Astrocyte (in vitro differentiated cells and primary cell): ENCODE measurements around the gene RCCD1. TPM values are rescaled to one million over a fixed set of nuclear protein-coding genes. Genes with fewer than 3 reads are reported as not detected.
"Not testable (repeated sequence)": the region's sequence is repeated elsewhere in the genome, so short reads cannot be mapped to it uniquely, and the experiment has no call there.

Experiments used
- DNase-seq: peaks from one replicate; pipeline ENCODE4 v3.0.0-alpha.2; 2010; ENCODE audit warnings: low read depth
- FAIRE-seq: peaks from 2 replicates; lab custom pipeline; 2011; peaks lifted over from hg19 to GRCh38; lab: Jason Lieb, UNC
- H2AFZ ChIP-seq: 2 replicates; pipeline ENCODE4 v1.6.0; 2012; ENCODE audit warnings: low read depth, low read length, inconsistent platforms
- H3K27ac ChIP-seq: 2 replicates; pipeline ENCODE4 v1.5.1; 2011; ENCODE audit warnings: low read depth, low read length, inconsistent platforms
- H3K27me3 ChIP-seq: 2 replicates; pipeline ENCODE4 v1.6.0; 2011; ENCODE audit warnings: low read length, inconsistent platforms; ENCODE audit not compliant: insufficient read depth
- H3K36me3 ChIP-seq: 2 replicates; pipeline ENCODE4 v1.5.1; 2011; ENCODE audit warnings: low read length, inconsistent platforms; ENCODE audit not compliant: insufficient read depth
- H3K4me1 ChIP-seq: 2 replicates; pipeline ENCODE4 v1.5.1; 2011; ENCODE audit warnings: low read length, inconsistent platforms; ENCODE audit not compliant: insufficient read depth
- H3K4me2 ChIP-seq: 2 replicates; pipeline ENCODE4 v1.6.0; 2012; ENCODE audit warnings: low read length, inconsistent platforms
- H3K4me3 ChIP-seq: 2 replicates; pipeline ENCODE4 v1.5.1; 2011; ENCODE audit warnings: low read depth, mild to moderate bottlenecking, low read length, inconsistent platforms; ENCODE audit not compliant: insufficient read depth
- H3K79me2 ChIP-seq: 2 replicates; pipeline ENCODE4 v1.6.0; 2012; ENCODE audit warnings: mild to moderate bottlenecking, low read length, inconsistent platforms; ENCODE audit not compliant: insufficient read depth
- H3K9ac ChIP-seq: 2 replicates; pipeline ENCODE4 v1.6.0; 2012; ENCODE audit warnings: mild to moderate bottlenecking, low read length, inconsistent platforms
- H3K9me3 ChIP-seq: 2 replicates; pipeline ENCODE4 v1.5.1; 2012; ENCODE audit warnings: low read depth, mild to moderate bottlenecking, low read length, inconsistent platforms; ENCODE audit not compliant: insufficient read depth
- H4K20me1 ChIP-seq: 2 replicates; pipeline ENCODE4 v1.6.0; 2012; ENCODE audit warnings: low read length, inconsistent platforms; ENCODE audit not compliant: insufficient read depth
- H3K27ac Mint-ChIP-seq: one replicate; pipeline ENCODE4 v1.8.0; 2021; ENCODE audit warnings: mild to moderate bottlenecking, mixed read lengths; ENCODE audit not compliant: unreplicated experiment
- H3K27me3 Mint-ChIP-seq: one replicate; pipeline ENCODE4 v1.8.0; 2021; ENCODE audit warnings: low read depth, mixed read lengths; ENCODE audit not compliant: unreplicated experiment
- H3K36me3 Mint-ChIP-seq: one replicate; pipeline ENCODE4 v1.8.0; 2021; ENCODE audit warnings: low read depth, mixed read lengths; ENCODE audit not compliant: unreplicated experiment
- H3K4me1 Mint-ChIP-seq: one replicate; pipeline ENCODE4 v1.8.0; 2021; ENCODE audit warnings: low read depth, mixed read lengths; ENCODE audit not compliant: unreplicated experiment
- H3K4me3 Mint-ChIP-seq: one replicate; pipeline ENCODE4 v1.8.0; 2021; ENCODE audit warnings: mild to moderate bottlenecking, moderate library complexity, mixed read lengths; ENCODE audit not compliant: unreplicated experiment
- H3K9me3 Mint-ChIP-seq: one replicate; pipeline ENCODE4 v1.8.0; 2021; ENCODE audit warnings: mild to moderate bottlenecking, mixed read lengths; ENCODE audit not compliant: unreplicated experiment
- EZH2 ChIP-seq: IDR thresholded peaks from 2 replicates; pipeline ENCODE4 v1.6.1; 2012; ENCODE audit warnings: mild to moderate bottlenecking, low read length, inconsistent platforms; ENCODE audit not compliant: insufficient read depth
- total RNA-seq: library from RNA; stranded (reverse); gene quantifications from 2 replicates; pipeline ENCODE4 v1.2.1, GENCODE V29; 2021
- TF ChIP-seq, protein P1 (sequence below): IDR thresholded peaks from 2 replicates; pipeline ENCODE4 v1.5.1; 2011; ENCODE audit warnings: low read depth, mild to moderate bottlenecking, inconsistent platforms, low read length, moderate library complexity; ENCODE audit not compliant: insufficient read depth

Gene RCCD1
- total RNA-seq, 1 donor from 2014 or later: 6.8 TPM

DNA sequence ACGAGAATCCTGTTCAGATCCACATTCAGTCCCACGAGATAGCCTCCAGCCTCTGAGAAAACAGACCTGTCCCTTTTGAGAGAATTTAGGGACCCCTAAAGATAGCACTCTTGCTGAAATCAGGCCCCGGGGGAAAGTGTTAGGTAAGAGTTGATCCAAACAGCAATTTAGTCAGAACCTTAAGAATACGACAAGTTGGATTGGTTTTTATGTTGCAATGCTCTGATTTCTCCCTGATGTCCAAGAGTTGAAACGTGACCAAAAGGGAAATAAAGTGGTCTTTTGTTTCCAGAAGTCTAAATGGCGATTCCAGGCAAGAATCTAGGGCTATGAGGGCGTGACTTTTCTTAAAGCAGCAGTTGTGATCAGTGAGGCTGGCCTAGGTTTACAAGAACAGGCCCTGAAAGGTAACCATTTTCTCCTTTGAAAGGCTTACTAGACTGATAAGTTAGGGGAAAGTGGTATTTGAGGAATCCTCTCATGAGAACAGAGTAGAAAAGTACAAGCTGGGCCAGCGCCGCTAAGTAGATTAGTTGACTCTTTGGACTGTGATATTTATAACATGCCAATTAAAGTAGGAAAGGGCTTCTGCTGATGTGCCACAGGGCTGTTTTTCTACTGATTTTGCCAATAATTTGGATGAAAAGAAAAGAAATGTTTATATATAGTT, 46.7 kb upstream of the RCCD1 start:
- Histone ChIP-seq H2AFZ (no peak overlapping the region), H4K20me1 (no peaks in the 10 kb centered on the region), H3K27me3 (no peaks in the 10 kb centered on the region), H3K79me2 (no peaks in the 10 kb centered on the region), H3K27ac (no peak overlapping the region), H3K4me1 (peaks cover 9% of the 10 kb centered on the region), H3K36me3 (no peaks in the 10 kb centered on the region), H3K9me3 (no peaks in the 10 kb centered on the region), H3K4me2 (no peak overlapping the region), H3K9ac (no peak overlapping the region), H3K4me3 (no peak overlapping the region)
- peaks cover 15% of the 10 kb centered on the region for H3K27me3 Mint-ChIP-seq
- H3K27ac Mint-ChIP-seq: no peak overlapping the region
- no peaks in the 10 kb centered on the region for H3K9me3 Mint-ChIP-seq
- no peak overlapping the region for H3K4me3 Mint-ChIP-seq
- no peak for DNase-seq
- H3K36me3 Mint-ChIP-seq: peaks cover 20% of the 10 kb centered on the region
- FAIRE-seq: peak; percentile 26
- no peak for TF ChIP-seq EZH2
- TF ChIP-seq, protein P1, sequence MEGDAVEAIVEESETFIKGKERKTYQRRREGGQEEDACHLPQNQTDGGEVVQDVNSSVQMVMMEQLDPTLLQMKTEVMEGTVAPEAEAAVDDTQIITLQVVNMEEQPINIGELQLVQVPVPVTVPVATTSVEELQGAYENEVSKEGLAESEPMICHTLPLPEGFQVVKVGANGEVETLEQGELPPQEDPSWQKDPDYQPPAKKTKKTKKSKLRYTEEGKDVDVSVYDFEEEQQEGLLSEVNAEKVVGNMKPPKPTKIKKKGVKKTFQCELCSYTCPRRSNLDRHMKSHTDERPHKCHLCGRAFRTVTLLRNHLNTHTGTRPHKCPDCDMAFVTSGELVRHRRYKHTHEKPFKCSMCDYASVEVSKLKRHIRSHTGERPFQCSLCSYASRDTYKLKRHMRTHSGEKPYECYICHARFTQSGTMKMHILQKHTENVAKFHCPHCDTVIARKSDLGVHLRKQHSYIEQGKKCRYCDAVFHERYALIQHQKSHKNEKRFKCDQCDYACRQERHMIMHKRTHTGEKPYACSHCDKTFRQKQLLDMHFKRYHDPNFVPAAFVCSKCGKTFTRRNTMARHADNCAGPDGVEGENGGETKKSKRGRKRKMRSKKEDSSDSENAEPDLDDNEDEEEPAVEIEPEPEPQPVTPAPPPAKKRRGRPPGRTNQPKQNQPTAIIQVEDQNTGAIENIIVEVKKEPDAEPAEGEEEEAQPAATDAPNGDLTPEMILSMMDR: no peak
- no peaks in the 10 kb centered on the region for H3K4me1 Mint-ChIP-seq

DNA sequence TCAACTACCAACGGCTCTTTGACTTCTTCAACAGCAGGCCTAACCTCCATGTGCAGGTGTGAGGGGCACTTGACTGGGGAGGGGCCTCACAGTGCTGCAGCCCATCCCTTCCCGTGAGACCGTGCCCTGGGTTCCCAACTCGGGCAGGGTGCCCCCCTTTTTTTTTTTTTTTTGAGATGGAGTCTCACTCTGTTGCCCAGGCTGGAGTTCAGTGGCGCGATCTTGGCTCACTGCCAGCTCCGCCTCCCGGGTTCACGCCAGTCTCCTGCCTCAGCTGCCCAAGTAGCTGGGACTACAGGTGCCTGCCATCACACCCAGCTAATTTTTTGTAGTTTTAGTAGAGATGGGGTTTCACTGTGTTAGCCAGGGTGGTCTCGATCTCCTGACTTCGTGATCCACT, 45.2 kb upstream of the RCCD1 start:
- not testable (repeated sequence) for H3K36me3 ChIP-seq, FAIRE-seq
- peaks cover 13% of the 10 kb centered on the region for H3K27me3 Mint-ChIP-seq

GRCh38 chr15:90909976-90910375, 44.7 kb upstream of the RCCD1 start:
- Histone ChIP-seq H3K9me3 (no peaks in the 10 kb centered on the region), H3K36me3 (no peaks in the 10 kb centered on the region), H3K4me2 (no peak overlapping the region), H3K79me2 (no peaks in the 10 kb centered on the region), H3K27me3 (no peaks in the 10 kb centered on the region), H3K4me3 (no peak overlapping the region), H3K27ac (no peak overlapping the region), H3K9ac (no peak overlapping the region), H2AFZ (no peak overlapping the region), H4K20me1 (no peaks in the 10 kb centered on the region), H3K4me1 (no peaks in the 10 kb centered on the region)
- Mint-ChIP-seq H3K36me3 (peaks cover 22% of the 10 kb centered on the region), H3K4me3 (no peak overlapping the region), H3K4me1 (peaks cover under 1% of the 10 kb centered on the region), H3K27me3 (peaks cover 8% of the 10 kb centered on the region), H3K27ac (no peak overlapping the region), H3K9me3 (no peaks in the 10 kb centered on the region)
- DNase-seq: no peak
- TF ChIP-seq, protein P1: no peak
- no peak for TF ChIP-seq EZH2
- no peak for FAIRE-seq

More for the DNA sequence above, 45.2 kb upstream of the RCCD1 start:
- not testable (repeated sequence) for H3K4me1 ChIP-seq, H3K79me2 ChIP-seq, H3K9ac ChIP-seq, H3K27ac ChIP-seq, H3K27ac Mint-ChIP-seq, H3K9me3 Mint-ChIP-seq, DNase-seq, H4K20me1 ChIP-seq, H3K27me3 ChIP-seq, H3K9me3 ChIP-seq, H2AFZ ChIP-seq, H3K4me3 ChIP-seq, H3K4me3 Mint-ChIP-seq, H3K4me1 Mint-ChIP-seq, H3K4me2 ChIP-seq
- peaks cover 23% of the 10 kb centered on the region for H3K36me3 Mint-ChIP-seq
